PC-9 (cell line): ENCODE data around the gene AKAP13. TPM values are rescaled to one million over a fixed set of nuclear protein-coding genes. Genes with fewer than 3 reads are reported as not detected.

Experiments used
- BruUV-seq: library from RNA; stranded (reverse); fragments of 400-500 nt; replicated peaks from 2 replicates; lab custom pipeline; 2021; lab: Mats Ljungman, UMichigan
- CTCF ChIA-PET: fragments of 300-600 bp; sonication (Branson Sonifier 250); formaldehyde crosslinking; loops from one replicate; lab custom pipeline; 2022; ENCODE audit warnings: antibody characterized with exemption; lab: Charles Lee
- POLR2A ChIA-PET: fragments of 300-600 bp; sonication (Branson Sonifier 250); formaldehyde crosslinking; loops from one replicate; lab custom pipeline; 2022; ENCODE audit warnings: antibody characterized with exemption; ENCODE audit not compliant: unreplicated experiment; lab: Charles Lee
- DNase-seq, 2 experiments: peaks; one replicate each; pipeline versions ENCODE4 v3.0.0 to v3.0.0-alpha.2; 2015 to 2022; ENCODE audit warnings: mixed read lengths in 1 of 2
- H2AFZ ChIP-seq: fragments of 200-600 bp; sonication (generic); 2 replicates; pipeline ENCODE4 v1.8.1; 2017; ENCODE audit warnings: antibody characterized with exemption
- H3F3A ChIP-seq: fragments of 200-600 bp; sonication (generic); 2 replicates; pipeline ENCODE4 v1.8.1; 2017; ENCODE audit warnings: antibody characterized with exemption, mild to moderate bottlenecking, low read depth; ENCODE audit not compliant: insufficient read depth
- H3K27ac ChIP-seq: fragments of 200-600 bp; sonication (generic); 2 replicates; pipeline ENCODE4 v1.6.1; 2016; ENCODE audit warnings: mixed run types
- H3K27me3 ChIP-seq: fragments of 200-600 bp; sonication (generic); 2 replicates; pipeline ENCODE4 v1.6.1; 2016; ENCODE audit warnings: low read depth, mixed run types; ENCODE audit not compliant: insufficient read depth
- H3K36me3 ChIP-seq: fragments of 200-600 bp; sonication (generic); 2 replicates; pipeline ENCODE4 v1.6.1; 2016; ENCODE audit warnings: low read depth, mixed run types
- H3K4me1 ChIP-seq: fragments of 200-600 bp; sonication (generic); replicated peaks from 2 replicates; pipeline ENCODE4 v1.6.1; 2016; ENCODE audit warnings: mixed run types; ENCODE audit not compliant: insufficient read depth
- H3K4me2 ChIP-seq: fragments of 200-600 bp; sonication (generic); 2 replicates; pipeline ENCODE4 v1.6.1; 2017; ENCODE audit warnings: mixed run types
- H3K4me3 ChIP-seq: fragments of 200-600 bp; sonication (generic); 2 replicates; pipeline ENCODE4 v1.6.1; 2016; ENCODE audit warnings: mixed run types
- H3K79me2 ChIP-seq: fragments of 200-600 bp; sonication (generic); 2 replicates; pipeline ENCODE4 v1.6.1; 2017; ENCODE audit warnings: low read depth, mixed run types
- H3K9me2 ChIP-seq: fragments of 200-600 bp; sonication (generic); 2 replicates; pipeline ENCODE4 v1.8.1; 2017; ENCODE audit warnings: mild to moderate bottlenecking; ENCODE audit not compliant: insufficient read depth
- H3K9me3 ChIP-seq: fragments of 200-600 bp; sonication (generic); 2 replicates; pipeline ENCODE4 v1.8.1; 2016; ENCODE audit warnings: low read depth; ENCODE audit not compliant: insufficient read depth
- H4K20me1 ChIP-seq: fragments of 200-600 bp; sonication (generic); 2 replicates; pipeline ENCODE4 v1.8.1; 2017; ENCODE audit not compliant: insufficient read depth
- EZH2 ChIP-seq: fragments of 200-600 bp; sonication (generic); IDR thresholded peaks from 2 replicates; pipeline ENCODE4 v1.8.0; 2017; ENCODE audit warnings: antibody characterized with exemption, low read depth
- intact Hi-C: fragments of 100-400 bp; cut with micrococcal nuclease; formaldehyde crosslinking; loops from one replicate; pipeline ENCODE4 v1.10.0; 2022; ENCODE audit not compliant: unreplicated experiment
- total RNA-seq: library from RNA; stranded (reverse); gene quantifications from 2 replicates; pipeline ENCODE4 v1.2.3, GENCODE V29; 2021
- TF ChIP-seq, protein P1 (sequence below): fragments of 200-600 bp; sonication (generic); conservative IDR thresholded peaks from 2 replicates; pipeline ENCODE4 v1.6.1; 2017; ENCODE audit warnings: mixed run types, antibody characterized with exemption, mild to moderate bottlenecking, moderate library complexity

The AKAP13 gene
- total RNA-seq, 1 experiment from 2014 or later: 82.5 TPM

DNA sequence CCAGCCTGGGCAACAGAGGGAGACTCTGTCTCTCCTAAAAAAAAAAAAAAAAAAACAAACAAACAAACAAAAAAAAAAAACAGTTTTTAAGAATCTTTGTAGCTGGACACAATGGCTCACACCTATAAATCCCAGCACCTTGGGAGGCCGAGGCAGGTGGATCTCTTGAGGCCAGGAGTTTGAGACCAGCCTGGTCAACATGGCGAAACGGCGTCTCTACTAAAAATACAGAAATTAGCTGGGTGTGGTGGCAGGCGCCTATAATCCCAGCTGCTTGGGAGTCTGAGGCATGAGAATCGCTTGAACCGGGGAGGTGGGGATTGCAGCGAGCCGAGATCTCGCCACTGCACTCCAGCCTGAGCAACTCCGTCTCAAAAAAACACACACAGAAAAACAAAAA, 361.3 kb downstream of the AKAP13 start:
- no peak overlapping the region for H2AFZ ChIP-seq
- H3K9me3 ChIP-seq: no peaks in the 10 kb centered on the region
- BruUV-seq: no TSS peak
- DNase-seq: no peak
- TF ChIP-seq EZH2: no peak
- TF ChIP-seq, protein P1, sequence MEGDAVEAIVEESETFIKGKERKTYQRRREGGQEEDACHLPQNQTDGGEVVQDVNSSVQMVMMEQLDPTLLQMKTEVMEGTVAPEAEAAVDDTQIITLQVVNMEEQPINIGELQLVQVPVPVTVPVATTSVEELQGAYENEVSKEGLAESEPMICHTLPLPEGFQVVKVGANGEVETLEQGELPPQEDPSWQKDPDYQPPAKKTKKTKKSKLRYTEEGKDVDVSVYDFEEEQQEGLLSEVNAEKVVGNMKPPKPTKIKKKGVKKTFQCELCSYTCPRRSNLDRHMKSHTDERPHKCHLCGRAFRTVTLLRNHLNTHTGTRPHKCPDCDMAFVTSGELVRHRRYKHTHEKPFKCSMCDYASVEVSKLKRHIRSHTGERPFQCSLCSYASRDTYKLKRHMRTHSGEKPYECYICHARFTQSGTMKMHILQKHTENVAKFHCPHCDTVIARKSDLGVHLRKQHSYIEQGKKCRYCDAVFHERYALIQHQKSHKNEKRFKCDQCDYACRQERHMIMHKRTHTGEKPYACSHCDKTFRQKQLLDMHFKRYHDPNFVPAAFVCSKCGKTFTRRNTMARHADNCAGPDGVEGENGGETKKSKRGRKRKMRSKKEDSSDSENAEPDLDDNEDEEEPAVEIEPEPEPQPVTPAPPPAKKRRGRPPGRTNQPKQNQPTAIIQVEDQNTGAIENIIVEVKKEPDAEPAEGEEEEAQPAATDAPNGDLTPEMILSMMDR: no peak
- POLR2A ChIA-PET: interaction anchor here (0.7 kb wide), 1 partner anchor 134 kb away, joined by 8 read pairs; no protein-coding TSS in a partner anchor
- intact Hi-C loops: no loop called here
- no peaks in the 10 kb centered on the region for H3K9me2 ChIP-seq
- no peaks in the 10 kb centered on the region; the same call in 1 of the 2 replicates for H4K20me1 ChIP-seq
- H3F3A ChIP-seq: no peaks in the 10 kb centered on the region
- no peaks in the 10 kb centered on the region for H3K27me3 ChIP-seq
- H3K27ac ChIP-seq: no peak overlapping the region
- H3K4me3 ChIP-seq: no peak overlapping the region
- CTCF ChIA-PET: no interaction called here
- H3K4me2 ChIP-seq: no peak overlapping the region
- H3K4me1 ChIP-seq: no peaks in the 10 kb centered on the region
- H3K79me2 ChIP-seq: no peaks in the 10 kb centered on the region
- 0 out of 2 replicates have a peak, but pooled peaks cover 15% of the 10 kb centered on the region for H3K36me3 ChIP-seq

DNA sequence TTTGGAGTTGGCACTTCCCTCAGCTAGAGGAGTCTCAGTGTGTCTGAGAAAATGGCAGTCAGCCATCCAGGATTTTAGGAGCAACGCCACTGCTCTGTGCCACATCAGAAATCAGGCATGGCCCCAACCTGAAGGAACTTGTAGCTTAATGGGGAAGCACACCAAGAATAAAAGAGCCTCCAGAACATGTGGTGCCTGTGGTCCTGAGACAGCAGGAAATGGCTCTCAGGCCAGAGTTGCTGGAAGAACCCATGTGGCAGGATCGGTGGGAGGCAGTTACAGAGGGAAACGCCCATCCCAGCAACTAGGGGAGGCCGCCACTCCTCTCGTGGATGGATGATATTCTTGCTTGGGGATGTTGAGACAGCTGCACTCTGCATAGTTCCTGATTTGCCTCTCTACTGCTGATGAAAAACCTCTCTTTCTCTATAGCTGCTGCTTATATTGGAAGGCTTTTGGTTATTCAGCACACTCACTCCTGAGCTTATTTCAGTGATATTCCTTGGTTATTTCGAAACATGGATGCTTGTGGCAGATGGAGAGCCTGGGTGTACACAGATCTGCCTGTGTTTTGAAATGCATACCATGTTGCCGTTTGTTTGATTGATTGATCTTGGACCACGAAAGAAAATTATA, 361.9 kb downstream of the AKAP13 start:
- Histone ChIP-seq H3K79me2 (no peaks in the 10 kb centered on the region), H3K4me1 (no peaks in the 10 kb centered on the region), H3K9me3 (no peaks in the 10 kb centered on the region), H3K27ac (no peak overlapping the region), H4K20me1 (no peaks in the 10 kb centered on the region; the same call in 1 of the 2 replicates), H3K9me2 (no peaks in the 10 kb centered on the region), H3K27me3 (no peaks in the 10 kb centered on the region), H2AFZ (no peak overlapping the region), H3K4me2 (no peak overlapping the region), H3F3A (no peaks in the 10 kb centered on the region), H3K36me3 (0 out of 2 replicates have a peak, but pooled peaks cover 15% of the 10 kb centered on the region), H3K4me3 (no peak overlapping the region)
- no TSS peak for BruUV-seq
- intact Hi-C loops: no loop called here
- CTCF ChIA-PET: no interaction called here
- no peak for DNase-seq
- no peak for TF ChIP-seq EZH2
- TF ChIP-seq, protein P1: no peak
- POLR2A ChIA-PET: interaction anchor here (0.7 kb wide), 1 partner anchor 135 kb away, joined by 8 read pairs; no protein-coding TSS in a partner anchor

DNA sequence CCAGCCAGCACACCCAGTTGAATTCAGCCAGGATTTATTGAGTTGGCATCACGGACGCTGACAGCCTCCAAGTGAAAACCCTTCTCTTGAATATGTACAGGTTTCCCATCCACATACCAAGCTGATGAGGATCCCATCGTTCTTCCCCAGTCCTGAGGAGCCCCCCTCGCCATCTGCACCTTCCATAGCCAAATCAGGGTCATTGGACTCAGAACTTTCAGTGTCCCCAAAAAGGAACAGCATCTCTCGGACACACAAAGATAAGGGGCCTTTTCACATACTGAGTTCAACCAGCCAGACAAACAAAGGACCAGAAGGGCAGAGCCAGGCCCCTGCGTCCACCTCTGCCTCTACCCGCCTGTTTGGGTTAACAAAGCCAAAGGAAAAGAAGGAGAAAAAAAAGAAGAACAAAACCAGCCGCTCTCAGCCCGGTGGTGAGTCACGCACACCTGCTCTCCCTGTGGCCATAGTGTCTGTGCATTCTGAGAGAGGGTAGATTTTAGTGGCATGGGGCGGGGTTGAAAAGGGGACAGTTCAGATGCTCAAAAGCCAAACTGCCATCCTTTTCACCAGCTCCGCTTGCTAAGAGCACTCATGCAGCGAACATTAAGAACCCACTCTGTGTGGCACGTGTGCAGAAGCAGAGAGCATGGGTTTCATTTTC, 363.1 kb downstream of the AKAP13 start:
- Histone ChIP-seq H3K27me3 (no peaks in the 10 kb centered on the region), H3K4me2 (no peak overlapping the region), H3K4me3 (no peak overlapping the region), H3F3A (no peaks in the 10 kb centered on the region), H3K9me3 (no peaks in the 10 kb centered on the region), H3K36me3 (0 out of 2 replicates have a peak, but pooled peaks cover 15% of the 10 kb centered on the region), H3K79me2 (no peaks in the 10 kb centered on the region), H4K20me1 (no peaks in the 10 kb centered on the region; the same call in 1 of the 2 replicates), H2AFZ (no peak overlapping the region), H3K27ac (no peak overlapping the region), H3K4me1 (no peaks in the 10 kb centered on the region), H3K9me2 (no peaks in the 10 kb centered on the region)
- POLR2A ChIA-PET: interaction anchor here (0.6 kb wide), 1 partner anchor 17 kb away, joined by 3 read pairs; no protein-coding TSS in a partner anchor
- TF ChIP-seq, protein P1: no peak
- no peak for TF ChIP-seq EZH2
- no peak for DNase-seq
- CTCF ChIA-PET: no interaction called here
- intact Hi-C loops: no loop called here
- no TSS peak for BruUV-seq
